Skin epidermis (tissue), 12 donors: ENCODE measurements around the gene DEPP1.
"Not testable (repeated sequence)": the region's sequence is repeated elsewhere in the genome, so short reads cannot be mapped to it uniquely, and the experiment has no call there.

ENCODE experiments used
- H3K27ac ChIP-seq, 21 experiments: fragments of 200-600 bp; sonication (generic) in 11 of 21; one replicate each; pipeline ENCODE4 v1.5.0; 2020; ENCODE audit warnings: mild to moderate bottlenecking in 3 of 21, inconsistent platforms in 2 of 21, moderate library complexity in 2 of 21
- H3K4me3 ChIP-seq, 7 experiments: fragments of 200-600 bp; sonication (generic) in 2 of 7; one replicate each; pipeline ENCODE4 v1.5.0; 2020; ENCODE audit warnings: inconsistent platforms in 2 of 7, mild to moderate bottlenecking in 2 of 7, moderate library complexity in 1 of 7

Gene DEPP1, protein sequence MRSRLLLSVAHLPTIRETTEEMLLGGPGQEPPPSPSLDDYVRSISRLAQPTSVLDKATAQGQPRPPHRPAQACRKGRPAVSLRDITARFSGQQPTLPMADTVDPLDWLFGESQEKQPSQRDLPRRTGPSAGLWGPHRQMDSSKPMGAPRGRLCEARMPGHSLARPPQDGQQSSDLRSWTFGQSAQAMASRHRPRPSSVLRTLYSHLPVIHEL

DNA sequence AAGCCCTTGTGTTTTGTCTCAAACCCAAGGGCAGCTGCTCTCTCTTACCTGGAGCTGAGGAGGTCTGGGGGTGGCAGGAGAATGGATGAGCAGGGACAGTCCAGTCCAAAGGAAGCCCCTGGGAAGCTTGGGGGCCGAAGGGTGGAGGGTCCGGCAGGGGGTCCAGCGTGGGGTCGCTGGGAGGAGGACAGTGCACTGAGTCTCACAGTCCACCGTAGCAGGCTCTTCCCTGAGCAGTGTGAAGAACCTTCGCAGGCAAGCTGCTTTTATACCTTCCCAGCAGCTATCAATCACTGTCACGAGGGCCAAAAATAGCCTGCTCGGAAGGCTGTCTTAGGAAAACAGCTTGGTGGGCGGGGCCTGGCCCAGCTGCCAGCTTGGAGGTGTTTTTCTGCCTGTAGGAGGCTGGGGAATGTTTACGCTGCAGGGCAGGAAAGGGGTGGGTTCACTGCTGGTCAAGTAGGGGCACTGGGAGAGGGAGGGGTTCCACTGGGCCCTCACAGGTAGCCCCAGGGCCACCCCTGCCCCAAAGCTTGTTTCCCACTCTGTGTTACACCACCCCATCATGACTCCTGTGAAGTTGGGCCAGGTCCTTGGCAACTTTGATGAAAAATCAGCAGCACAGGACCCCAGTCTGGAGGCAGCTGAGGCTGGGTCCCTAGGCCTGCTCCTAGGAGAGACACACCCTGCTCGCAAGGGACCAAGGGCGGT, at the start of gene DEPP1:
Gene DEPP1, minus strand, starts transcription at position 240 of the 711 bp plus-strand sequence. CDS start 779 bp downstream, outside the sequence.
- Histone ChIP-seq H3K27ac (peak within 1 kb of the TSS in 20 of 21 experiments; percentile 11 to 89 (median 67)), H3K4me3 (peak within 1 kb of the TSS; percentile 19 to 40 (median 28))

DNA sequence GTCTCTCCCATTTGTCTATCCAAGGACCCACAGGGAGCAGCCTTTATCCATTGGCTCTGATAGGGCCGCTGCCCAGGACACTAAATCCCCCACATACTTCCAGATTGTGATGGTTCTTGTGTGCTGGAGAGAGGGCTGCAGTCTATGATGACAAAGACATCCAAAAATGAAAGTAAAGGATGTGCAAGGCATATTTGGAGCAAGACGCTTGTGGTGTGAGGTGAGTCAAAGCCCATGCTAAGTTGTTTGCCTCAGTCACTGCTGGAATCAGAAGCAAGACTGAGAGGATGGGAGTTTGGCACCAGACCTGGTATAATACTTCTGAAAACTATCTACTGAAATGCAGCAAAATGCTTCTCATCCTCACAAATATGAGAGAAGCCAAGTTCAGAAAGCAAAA, 44.8 kb upstream of the DEPP1 start:
- no peak overlapping the region for H3K4me3 ChIP-seq
- no peak overlapping the region for H3K27ac ChIP-seq

DNA sequence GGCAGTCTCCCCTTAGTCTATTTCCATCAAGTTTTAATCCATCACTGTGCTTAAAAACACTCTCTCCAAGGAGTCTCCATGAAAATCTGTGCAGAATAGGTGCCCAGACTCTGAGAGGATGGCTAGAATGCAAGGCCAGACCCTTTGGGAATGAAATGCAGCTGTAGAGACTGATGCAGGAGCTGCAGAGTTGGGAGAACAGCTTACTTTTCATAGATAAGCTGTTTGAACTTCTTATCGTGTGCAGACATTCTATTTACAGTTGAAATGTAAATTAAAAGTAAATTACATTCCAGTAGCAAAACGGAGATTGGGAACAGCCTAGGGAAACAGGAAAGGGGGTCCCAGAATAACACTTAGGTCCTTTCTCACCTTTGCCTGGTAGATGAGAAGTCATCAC, 37.0 kb upstream of the DEPP1 start:
- no peak overlapping the region for H3K4me3 ChIP-seq
- no peak overlapping the region for H3K27ac ChIP-seq

DNA sequence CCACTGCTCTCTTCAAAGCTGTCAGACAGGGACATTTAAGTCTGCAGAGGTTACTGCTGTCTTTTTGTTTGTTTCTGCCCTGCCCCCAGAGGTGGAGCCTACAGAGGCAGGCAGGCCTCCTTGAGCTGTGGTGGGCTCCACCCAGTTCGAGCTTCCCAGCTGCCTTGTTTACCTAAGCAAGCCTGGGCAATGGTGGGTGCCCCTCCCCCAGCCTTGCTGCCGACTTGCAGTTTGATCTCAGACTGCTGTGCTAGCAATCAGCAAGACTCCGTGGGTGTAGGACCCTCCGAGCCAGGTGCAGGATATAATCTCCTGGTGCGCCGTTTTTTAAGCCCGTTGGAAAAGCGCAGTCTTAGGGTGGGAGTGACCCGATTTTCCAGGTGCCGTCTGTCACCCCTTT, 35.9 kb upstream of the DEPP1 start:
- H3K27ac ChIP-seq, H3K4me3 ChIP-seq: not testable (repeated sequence)

DNA sequence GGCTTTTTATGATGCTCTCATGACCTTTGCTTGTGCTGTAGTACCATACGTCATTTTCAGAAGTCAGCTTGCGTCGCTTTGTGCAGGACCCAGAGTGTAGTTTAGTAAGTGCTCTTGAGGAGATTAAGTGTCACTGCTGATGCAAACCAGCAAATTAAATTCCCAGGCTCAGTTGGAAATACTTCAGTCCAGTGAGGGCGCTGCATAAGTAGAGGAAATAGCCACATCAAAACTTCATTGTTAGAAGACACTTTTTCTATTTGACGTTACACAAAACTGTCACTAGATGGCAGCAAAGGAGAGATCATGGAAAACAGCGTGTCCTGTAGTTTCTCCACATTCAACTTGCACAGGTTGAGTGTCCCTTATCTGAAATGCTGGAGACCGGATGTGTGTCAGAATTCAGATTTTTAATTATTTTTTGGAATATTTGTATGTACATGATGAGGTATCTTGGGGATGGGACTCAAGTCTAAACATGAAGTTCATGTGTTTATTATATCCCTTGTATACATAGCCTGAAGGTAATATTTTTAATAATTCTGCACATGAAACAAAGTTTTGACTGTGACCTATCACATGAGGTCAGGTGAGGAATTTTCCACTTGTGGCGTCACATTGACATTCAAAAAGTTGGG, 30.0 kb upstream of the DEPP1 start:
- no peak overlapping the region for H3K4me3 ChIP-seq
- H3K27ac ChIP-seq, result no peak overlapping the region

DNA sequence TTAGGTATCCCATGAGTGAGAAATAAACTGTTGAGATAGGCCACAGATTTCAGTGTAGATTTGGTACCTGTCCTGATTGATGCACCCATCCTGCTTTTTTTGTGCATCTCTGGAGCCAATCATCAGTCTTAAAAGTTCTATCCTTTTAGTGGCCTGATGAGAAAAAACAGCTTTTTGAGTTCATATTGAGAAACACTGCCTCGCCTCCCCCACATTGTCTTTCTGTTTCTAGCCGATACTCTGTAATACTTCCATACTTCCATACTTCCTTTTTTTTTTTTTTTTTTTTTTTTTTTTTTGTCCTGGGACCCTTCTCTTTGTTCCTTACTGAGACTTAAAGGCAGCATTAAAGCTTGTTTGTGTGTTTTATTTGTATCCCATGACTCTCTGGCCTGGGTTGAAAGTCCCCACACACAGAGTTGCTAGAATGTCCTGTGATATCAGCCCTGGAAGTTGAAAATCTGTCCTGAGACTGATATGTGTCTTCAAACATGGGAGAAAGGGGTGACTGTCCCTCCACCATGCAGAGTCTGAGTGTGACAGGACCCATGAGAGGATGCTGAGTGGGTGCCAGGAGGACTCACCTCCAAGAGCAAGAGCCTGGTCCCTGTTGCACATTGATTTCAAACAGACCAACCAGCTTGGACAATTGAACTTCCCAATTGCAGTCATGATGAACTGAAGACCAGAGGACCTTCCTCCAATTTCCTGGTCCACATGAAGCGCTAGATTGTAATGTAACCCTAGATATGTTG, 27.8 kb upstream of the DEPP1 start:
- Histone ChIP-seq H3K27ac (no peak overlapping the region), H3K4me3 (no peak overlapping the region)

DNA sequence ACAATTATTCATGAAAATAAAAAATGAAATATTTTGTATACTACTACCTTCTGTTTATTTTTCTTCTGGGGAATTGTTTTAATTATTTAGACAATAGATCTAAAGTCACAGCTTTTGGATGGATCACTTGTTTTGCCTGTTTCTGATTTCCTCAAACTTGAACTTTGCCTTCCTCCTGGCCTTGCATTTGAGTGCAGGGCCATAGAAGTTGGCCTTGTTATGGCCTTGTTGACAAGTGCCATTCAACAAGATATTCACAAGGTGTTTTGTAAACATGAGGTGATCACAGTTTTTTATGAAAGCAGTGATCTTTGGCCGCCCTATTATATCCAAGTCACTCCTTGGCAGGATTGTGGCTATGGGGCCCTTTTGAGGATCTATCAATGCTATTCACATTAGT, 26.7 kb upstream of the DEPP1 start:
- Histone ChIP-seq H3K4me3 (no peak overlapping the region), H3K27ac (no peak overlapping the region)

DNA sequence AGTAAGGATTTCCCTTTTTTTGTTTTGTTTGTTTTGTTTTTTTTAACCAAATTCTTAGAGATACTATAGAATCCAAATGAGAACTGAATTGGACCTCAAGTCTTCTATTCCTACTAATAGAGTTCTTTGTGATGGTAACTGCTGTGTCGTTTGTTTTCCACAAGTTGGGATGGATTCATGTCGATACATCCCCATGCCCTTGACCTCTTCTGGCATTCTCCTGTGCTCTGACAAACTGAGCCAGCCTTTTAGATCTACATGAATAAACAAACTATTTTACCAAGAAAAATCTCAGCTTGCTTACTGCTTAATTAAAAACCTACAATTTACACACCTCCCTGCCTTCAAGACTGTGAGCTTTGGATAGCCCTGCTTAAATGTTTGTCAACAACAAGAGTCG, 26.1 kb upstream of the DEPP1 start:
- Histone ChIP-seq H3K27ac (no peak overlapping the region), H3K4me3 (no peak overlapping the region)

DNA sequence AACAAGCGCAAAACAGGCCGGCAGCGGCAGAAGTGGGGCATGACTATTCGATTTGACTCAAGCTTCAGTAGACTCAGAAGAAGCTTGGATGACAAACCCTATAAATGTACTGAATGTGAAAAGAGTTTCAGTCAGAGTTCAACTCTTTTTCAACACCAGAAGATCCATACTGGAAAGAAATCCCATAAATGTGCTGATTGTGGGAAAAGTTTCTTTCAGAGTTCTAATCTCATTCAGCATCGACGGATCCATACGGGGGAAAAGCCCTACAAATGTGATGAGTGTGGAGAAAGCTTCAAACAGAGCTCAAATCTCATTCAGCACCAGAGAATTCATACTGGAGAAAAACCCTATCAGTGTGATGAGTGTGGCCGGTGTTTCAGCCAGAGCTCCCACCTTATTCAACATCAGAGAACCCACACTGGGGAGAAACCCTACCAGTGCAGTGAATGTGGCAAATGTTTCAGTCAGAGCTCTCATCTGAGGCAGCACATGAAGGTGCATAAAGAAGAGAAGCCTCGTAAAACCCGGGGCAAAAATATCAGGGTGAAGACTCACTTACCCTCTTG, 24.9 kb upstream of the DEPP1 start:
- H3K4me3 ChIP-seq, result no peak overlapping the region
- no peak overlapping the region for H3K27ac ChIP-seq

DNA sequence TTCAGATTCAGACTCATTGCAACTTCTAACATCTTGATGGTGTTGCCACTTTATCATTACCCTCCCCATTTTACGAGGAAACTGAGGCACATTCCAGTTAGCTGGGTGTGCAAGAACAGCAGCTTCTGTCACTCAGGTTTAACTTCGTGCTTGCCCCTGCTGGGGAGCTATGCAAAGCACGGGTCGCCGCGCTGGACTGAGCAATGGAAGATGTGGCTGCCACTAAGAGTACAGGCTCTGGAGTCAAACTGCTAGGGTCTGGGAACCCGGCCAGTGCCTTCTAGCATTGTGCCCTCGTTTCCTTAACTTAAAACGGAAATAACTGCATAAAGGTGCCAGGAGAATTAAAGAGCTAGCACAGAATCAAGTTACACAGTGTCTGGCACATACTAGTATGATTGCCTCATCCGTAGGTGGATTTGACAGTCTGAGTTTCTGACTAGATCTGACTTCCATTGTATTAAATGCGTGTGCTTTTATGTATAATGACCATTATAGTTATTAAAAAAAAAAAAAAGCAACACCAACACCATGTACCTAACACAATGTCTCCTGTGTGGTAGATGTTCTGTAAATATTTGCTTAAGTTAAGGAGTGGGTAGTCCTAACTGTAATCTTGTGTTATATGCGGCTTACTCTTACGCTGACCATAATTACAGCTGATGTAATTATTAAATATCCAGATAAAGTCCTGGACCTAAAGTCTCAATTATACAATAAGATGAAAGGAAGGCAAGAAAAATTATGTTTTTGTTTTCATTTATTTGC, 23.0 kb upstream of the DEPP1 start:
- Histone ChIP-seq H3K27ac (peak overlapping the region; percentile 82 to 97 (median 92)), H3K4me3 (peak overlapping the region; percentile 41 to 69 (median 54))

DNA sequence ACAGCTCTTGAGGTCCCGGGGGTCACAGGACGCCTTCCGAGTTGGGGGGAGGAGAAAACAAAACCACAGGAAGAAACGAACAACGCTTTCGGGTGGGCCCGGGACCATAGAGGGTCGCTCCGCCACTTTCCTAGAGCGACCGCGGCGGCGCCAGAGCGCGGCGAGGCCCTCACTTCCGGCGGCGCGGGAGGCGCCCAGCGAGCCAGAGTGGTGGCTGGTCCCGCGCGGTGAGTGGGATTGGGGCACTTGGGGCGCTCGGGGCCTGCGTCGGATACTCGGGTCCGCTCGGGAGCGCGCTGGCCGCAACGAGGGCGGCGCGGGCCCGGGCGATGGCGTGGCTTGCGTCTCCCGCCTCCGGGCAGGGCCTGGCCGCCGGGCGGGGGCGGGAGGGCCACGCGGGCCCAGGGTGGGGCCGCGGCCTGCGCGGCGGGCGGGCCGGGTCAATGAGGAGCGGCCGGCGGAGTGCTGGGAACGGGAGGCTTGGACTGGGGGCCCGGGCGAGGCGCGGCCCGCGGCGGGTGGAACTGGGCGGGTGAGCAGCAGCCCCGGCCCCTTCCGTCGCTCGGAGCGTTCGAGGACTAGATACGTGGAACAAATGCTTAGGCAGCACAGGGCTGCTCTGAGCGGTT, 22.3 kb upstream of the DEPP1 start, which contains the start of gene ZNF22:
Gene ZNF22, plus strand, starts transcription at position 172 of the 629 bp plus-strand sequence. CDS start 2,446 bp downstream, outside the sequence.
- Histone ChIP-seq H3K4me3 (peak within 1 kb of the TSS; percentile 41 to 69 (median 54)), H3K27ac (peak within 1 kb of the TSS; percentile 82 to 97 (median 92))

DNA sequence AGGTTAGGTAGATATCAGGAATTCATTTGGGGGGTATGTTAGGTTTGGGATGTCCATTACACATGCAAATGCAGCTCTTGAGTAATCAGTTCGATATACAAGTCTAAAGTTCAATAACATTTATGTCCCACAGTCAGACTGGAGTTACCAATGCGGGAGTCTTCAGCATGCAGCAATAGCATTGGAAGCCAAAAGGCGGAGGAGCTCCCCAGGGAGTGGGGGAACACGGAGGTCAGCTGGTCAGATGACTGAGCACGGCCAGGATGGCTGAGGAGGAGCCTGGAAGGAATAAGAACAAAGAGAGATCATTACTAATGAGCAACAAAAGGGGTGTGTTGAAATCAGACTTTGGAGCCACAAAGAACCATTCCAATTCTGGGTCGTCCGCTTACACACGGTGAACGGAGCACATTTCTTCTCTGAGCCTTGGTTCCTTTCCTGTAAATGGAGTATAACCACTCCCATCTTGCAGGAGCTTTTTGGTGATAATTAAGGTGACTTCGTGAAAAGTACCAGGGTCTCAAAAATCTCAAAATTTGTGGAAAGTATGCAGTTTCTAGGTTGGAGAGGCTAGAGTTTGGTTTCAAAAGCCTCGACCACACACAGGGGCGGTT, 21.6 kb upstream of the DEPP1 start:
- Histone ChIP-seq H3K27ac (peak overlapping the region in 20 of 21 experiments; percentile 82 to 97 (median 92)), H3K4me3 (peak overlapping the region; percentile 41 to 69 (median 54))

DNA sequence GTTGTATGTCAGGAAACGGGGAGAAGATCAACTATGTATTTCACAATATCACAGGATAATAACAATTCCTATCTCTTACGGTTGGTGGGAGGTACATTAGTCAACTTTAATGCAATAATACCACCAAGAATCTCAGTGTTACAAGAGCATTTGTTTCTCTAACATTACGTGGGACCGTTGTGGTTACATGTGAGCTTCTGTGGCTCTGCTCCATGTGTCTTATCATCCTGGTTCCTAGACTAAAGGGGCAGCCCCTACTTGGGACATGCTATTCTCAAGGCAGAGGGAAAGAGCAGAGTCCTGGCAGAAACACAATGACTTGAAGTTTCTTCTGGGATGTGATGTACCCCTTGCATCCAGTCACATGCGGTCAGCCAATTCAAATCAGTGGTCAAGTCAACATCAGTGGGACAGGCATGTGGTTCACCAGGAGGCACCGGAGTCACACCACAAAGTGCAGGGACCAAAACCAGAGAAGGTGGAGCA, 19.6 kb upstream of the DEPP1 start:
- no peak overlapping the region for H3K27ac ChIP-seq
- H3K4me3 ChIP-seq, result no peak overlapping the region

DNA sequence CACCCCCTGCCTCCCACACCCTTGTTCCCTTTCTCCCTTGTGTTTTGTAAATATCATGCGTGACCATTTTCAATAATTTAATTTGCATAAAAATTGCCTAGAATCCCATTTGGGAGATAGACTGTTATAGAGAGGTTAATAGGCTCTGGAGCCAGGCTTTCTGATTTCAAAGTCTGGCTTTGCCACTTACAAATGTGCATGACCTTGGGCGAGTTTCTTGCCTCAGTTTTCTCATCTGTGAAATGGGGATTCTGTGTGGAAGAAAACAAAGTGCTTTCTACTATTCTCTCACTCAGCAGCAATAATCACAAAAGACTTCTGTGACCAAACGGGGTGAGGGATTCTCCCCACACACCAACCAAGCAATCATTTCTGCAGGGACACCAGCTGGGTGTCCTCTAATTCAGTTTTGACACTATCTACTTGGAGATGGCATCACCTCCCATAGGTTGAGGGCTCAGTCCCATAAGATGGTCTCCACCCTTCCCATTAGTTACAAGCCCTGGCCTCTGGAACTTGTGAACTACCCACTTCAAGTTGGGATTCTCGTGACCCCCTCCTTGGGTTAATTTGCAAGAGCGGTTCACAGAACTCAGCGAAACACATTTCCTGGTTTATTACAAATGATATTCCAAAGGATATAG, 18.6 kb upstream of the DEPP1 start:
- H3K4me3 ChIP-seq, result no peak overlapping the region

DNA sequence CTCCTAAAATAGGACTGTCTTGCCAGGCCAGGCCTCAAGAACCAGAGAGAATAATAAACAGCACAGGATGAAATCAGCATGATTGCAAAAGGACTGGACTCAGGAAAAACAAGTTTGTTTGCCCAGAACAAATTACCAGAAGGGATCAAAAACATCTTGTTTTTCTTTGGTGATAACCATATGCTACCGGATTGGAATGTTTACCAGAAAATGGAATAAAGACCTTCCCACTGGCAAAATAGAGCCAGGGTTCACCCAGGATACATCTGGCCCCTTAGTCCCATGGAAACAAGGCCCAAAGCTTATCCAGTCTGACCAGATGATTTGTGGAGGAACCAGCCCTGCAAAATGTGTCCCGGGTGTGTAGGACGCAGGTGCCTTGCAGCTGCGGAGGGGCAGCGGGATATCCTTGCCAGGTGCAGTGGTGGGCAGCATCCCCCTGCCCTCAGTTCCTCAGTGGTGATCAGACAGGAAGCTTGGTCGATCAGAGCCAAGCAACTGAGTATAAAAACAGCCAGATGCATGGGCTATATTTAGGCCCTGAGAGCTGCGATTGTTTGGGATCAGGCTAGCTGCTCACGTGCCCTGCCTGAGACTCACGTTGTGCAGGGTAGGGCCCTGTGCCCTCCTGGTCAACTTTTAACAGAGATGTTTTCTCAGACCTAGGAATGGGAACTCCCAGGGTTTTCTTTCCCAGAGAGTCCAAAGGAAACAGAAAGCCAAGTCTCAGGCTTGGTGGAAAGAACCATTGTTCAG, 17.5 kb upstream of the DEPP1 start:
- Histone ChIP-seq H3K27ac (peak overlapping the region in 20 of 21 experiments; percentile 20 to 78 (median 60)), H3K4me3 (no peak overlapping the region)

More for the DNA sequence above, 18.6 kb upstream of the DEPP1 start:
- H3K27ac ChIP-seq, result peak overlapping the region in 16 of 21 experiments; percentile 22 to 78 (median 58)

DNA sequence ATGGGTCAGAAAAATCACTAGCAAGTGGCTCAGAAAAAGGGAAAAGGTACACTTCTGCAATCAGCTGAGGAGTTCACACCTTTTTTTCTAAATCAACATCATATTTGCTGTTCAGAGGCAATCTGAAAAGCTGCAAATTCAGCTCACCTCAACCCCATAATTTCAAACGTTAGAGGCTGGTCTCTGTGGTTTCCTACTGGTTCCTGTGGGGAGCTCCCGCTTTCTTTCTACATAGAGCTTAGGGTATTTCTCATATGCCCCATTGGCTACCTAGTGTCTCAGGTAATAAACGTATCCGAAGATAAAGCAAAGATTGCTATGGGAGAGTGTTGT, 16.9 kb upstream of the DEPP1 start:
- H3K27ac ChIP-seq, result peak overlapping the region in 20 of 21 experiments; percentile 0 to 77 (median 50)

More for the DNA sequence above, 16.9 kb upstream of the DEPP1 start:
- no peak overlapping the region for H3K4me3 ChIP-seq
